Right lobe of liver (tissue), 4 donors: Measurements from ENCODE around the gene POU2F3.

Experiments used
- POLR2A ChIP-seq: fragments of 450-650 bp; IDR thresholded peaks from one replicate; pipeline ENCODE4 v1.6.1; 2017; ENCODE audit warnings: antibody characterized with exemption, mild to moderate bottlenecking
- TF ChIP-seq, protein P1 (sequence below), 4 donors: fragments of 200-600 bp in 3 of 4; fragments of 450-650 bp in 1 of 4; IDR thresholded peaks; one replicate each; pipeline versions ENCODE4 v1.5.1 to v1.8.0; 2016 to 2022; ENCODE audit warnings: antibody characterized with exemption in 4 of 4, mild to moderate bottlenecking in 2 of 4
- donor health status: DM: no; HTN: no; CAD: no.
- donor health status: DM: no; HTN: no; CAD: no.
- donor health status: DM: no; HTN: yes; CAD: no.

DNA sequence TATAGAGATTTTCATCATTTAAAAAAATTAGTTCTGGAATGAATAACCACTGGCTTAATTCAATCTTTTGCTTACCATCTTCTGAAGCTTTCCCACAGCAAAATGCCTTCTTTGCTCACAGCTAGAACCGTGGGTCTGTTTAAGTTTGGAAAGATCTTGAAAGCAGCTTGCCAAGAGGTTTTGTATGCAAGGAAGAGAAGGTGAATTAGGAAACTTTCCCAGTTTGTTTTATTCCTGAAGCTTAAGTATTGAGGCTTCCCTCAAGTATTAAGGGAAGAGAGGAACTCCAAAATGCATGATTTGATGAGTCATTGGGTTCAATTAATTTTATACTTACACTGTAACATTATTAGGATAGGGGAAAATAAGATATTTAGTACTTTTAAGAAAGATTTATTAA is 94.4 kb downstream of the POU2F3 start:
- TF ChIP-seq, protein P1, sequence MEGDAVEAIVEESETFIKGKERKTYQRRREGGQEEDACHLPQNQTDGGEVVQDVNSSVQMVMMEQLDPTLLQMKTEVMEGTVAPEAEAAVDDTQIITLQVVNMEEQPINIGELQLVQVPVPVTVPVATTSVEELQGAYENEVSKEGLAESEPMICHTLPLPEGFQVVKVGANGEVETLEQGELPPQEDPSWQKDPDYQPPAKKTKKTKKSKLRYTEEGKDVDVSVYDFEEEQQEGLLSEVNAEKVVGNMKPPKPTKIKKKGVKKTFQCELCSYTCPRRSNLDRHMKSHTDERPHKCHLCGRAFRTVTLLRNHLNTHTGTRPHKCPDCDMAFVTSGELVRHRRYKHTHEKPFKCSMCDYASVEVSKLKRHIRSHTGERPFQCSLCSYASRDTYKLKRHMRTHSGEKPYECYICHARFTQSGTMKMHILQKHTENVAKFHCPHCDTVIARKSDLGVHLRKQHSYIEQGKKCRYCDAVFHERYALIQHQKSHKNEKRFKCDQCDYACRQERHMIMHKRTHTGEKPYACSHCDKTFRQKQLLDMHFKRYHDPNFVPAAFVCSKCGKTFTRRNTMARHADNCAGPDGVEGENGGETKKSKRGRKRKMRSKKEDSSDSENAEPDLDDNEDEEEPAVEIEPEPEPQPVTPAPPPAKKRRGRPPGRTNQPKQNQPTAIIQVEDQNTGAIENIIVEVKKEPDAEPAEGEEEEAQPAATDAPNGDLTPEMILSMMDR (IDR thresholded peaks at IDR 0.05), result no peak
- no peak for TF ChIP-seq POLR2A
